Activated naive CD8-positive, alpha-beta T cell treated with anti-CD3 and anti-CD28 coated beads for 36 hours (primary cell): ENCODE measurements around the gene ZNF563. TPM values are rescaled to one million over a fixed set of nuclear protein-coding genes. Genes with fewer than 3 reads are reported as not detected.

ENCODE experiments used
- DNase-seq: peaks from one replicate; pipeline ENCODE4 v3.0.0; 2021
- H3K27ac Mint-ChIP-seq: one replicate; pipeline ENCODE4 v1.8.0; 2022; ENCODE audit warnings: mild to moderate bottlenecking, moderate library complexity, mixed read lengths
- H3K27me3 Mint-ChIP-seq: one replicate; pipeline ENCODE4 v1.8.0; 2022; ENCODE audit warnings: mild to moderate bottlenecking, mixed read lengths
- H3K36me3 Mint-ChIP-seq: one replicate; pipeline ENCODE4 v1.8.0; 2021; ENCODE audit warnings: mild to moderate bottlenecking, mixed read lengths
- H3K4me1 Mint-ChIP-seq: one replicate; pipeline ENCODE4 v1.8.0; 2021; ENCODE audit warnings: mixed read lengths
- H3K4me3 Mint-ChIP-seq: one replicate; pipeline ENCODE4 v1.8.0; 2022; ENCODE audit warnings: mild to moderate bottlenecking, moderate library complexity, mixed read lengths
- H3K9me3 Mint-ChIP-seq: one replicate; pipeline ENCODE4 v1.8.0; 2022; ENCODE audit warnings: mixed read lengths
- total RNA-seq, 2 experiments: library from RNA; stranded (reverse); gene quantifications; one replicate each; pipeline ENCODE4 v1.2.3, GENCODE V29; 2021

The ZNF563 gene
- total RNA-seq, 2 experiments from 2014 or later: 2.8 to 4.5 TPM

- Mint-ChIP-seq H3K4me1 (peaks cover 3% of the 10 kb centered on the region), H3K36me3 (peaks cover 86% of the 10 kb centered on the region), H3K4me3 (no peak overlapping the region), H3K9me3 (peaks cover 66% of the 10 kb centered on the region), H3K27ac (no peak overlapping the region), H3K27me3 (no peaks in the 10 kb centered on the region)
- DNase-seq: no peak
These were observed 61.0 kb downstream of the ZNF563 start for GRCh38 chr19:12272386-12272785.

GRCh38 chr19:12270854-12271253 is 62.6 kb downstream of the ZNF563 start:
- no peak overlapping the region for H3K4me3 Mint-ChIP-seq
- H3K36me3 Mint-ChIP-seq: peaks cover 71% of the 10 kb centered on the region
- H3K27me3 Mint-ChIP-seq: no peaks in the 10 kb centered on the region
- H3K9me3 Mint-ChIP-seq: peaks cover 57% of the 10 kb centered on the region
- DNase-seq: no peak
- H3K4me1 Mint-ChIP-seq: no peaks in the 10 kb centered on the region
- H3K27ac Mint-ChIP-seq: no peak overlapping the region

Other genes with a start within 250 kb of the ZNF563 start
- 1 to 10 TPM in 1 of 2 experiments, under 1 TPM in 1; 0.74 to 2.6 TPM for gene ZNF20, start 193.3 kb downstream of the ZNF563 start, total RNA-seq
- 1 to 10 TPM; 3.9 to 4.0 TPM for gene ZNF625, start 176.9 kb downstream of the ZNF563 start, total RNA-seq
- 10 to 100 TPM; 11.6 to 12.9 TPM for gene ZNF136, start 170.5 kb downstream of the ZNF563 start, total RNA-seq
- gene ZNF44, start 38.8 kb downstream of the ZNF563 start, total RNA-seq: 1 to 10 TPM; 5.6 to 6.6 TPM
- 1 to 10 TPM; 1.3 to 1.7 TPM for gene ZNF442, start 32.0 kb upstream of the ZNF563 start, total RNA-seq
- 1 to 10 TPM; 2.6 to 3.0 TPM for gene ZNF799, start 67.6 kb upstream of the ZNF563 start, total RNA-seq
- gene ZNF443, start 107.4 kb upstream of the ZNF563 start, total RNA-seq: 1 to 10 TPM; 2.7 to 3.6 TPM
- 1 to 10 TPM; 1.7 to 1.8 TPM for gene ZNF709, start 151.2 kb upstream of the ZNF563 start, total RNA-seq
- gene ZNF564, start 217.8 kb upstream of the ZNF563 start, total RNA-seq: 1 to 10 TPM; 6.0 to 6.4 TPM